PFSK-1 (cell line): ENCODE results near the gene BNC1.

Experiments
- POLR2AphosphoS5 ChIP-seq: IDR thresholded peaks from 2 replicates; pipeline ENCODE4 v1.6.1; 2012; ENCODE audit warnings: low read depth, mild to moderate bottlenecking, control low read depth, low read length, moderate library complexity
- REST ChIP-seq, 2 experiments: IDR thresholded peaks; 2 replicates each; pipeline versions ENCODE4 v1.6.1 to v1.8.0; 2011 to 2012; ENCODE audit warnings: low read depth in 2 of 2, low read length in 2 of 2, control low read depth in 1 of 2, inconsistent platforms in 1 of 2, mild to moderate bottlenecking in 1 of 2, moderate library complexity in 1 of 2; ENCODE audit not compliant: insufficient read depth in 1 of 2
- SIN3A ChIP-seq: IDR thresholded peaks from 2 replicates; pipeline ENCODE4 v1.6.1; 2012; ENCODE audit warnings: mild to moderate bottlenecking, low read length, moderate library complexity, borderline replicate concordance; ENCODE audit not compliant: insufficient read depth
- TAF1 ChIP-seq: IDR thresholded peaks from 2 replicates; pipeline ENCODE4 v1.6.1; 2012; ENCODE audit warnings: low read length, control low read depth, borderline replicate concordance; ENCODE audit not compliant: insufficient read depth

GRCh38 chr15:83210619-83211018, 73.8 kb downstream of the BNC1 start:
- no peak for TF ChIP-seq REST (IDR thresholded peaks at IDR 0.05; ENCODE audit: insufficient read depth in 1 of 2, low read depth in 2 of 2, low read length in 2 of 2)
- TF ChIP-seq SIN3A, result no peak
- no peak for TF ChIP-seq POLR2AphosphoS5
- no peak for TF ChIP-seq TAF1
